K562 (cell line): ENCODE results near the gene LRRC49. TPM values are rescaled to one million over a fixed set of nuclear protein-coding genes. Genes with fewer than 3 reads are reported as not detected.

Experiments
- ATAC-seq: fragments of 200-7000 bp; cut with Tn5 transposase; 3 replicates; pipeline ENCODE4 v1.9.1; 2020; ENCODE audit warnings: moderate library complexity
- BruUV-seq: library from RNA; stranded (reverse); fragments of 400-500 nt; replicated peaks from 2 replicates; lab custom pipeline; 2021; lab: Mats Ljungman, UMichigan
- CTCF ChIA-PET: fragments of 300-600 bp; formaldehyde crosslinking; extraction: SDS; loops from one replicate; lab custom pipeline; 2021; ENCODE audit warnings: low intra/inter-chr PET ratio; lab: Yijun Ruan, JAX
- POLR2A ChIA-PET: fragments of 300-600, 350-650 bp; sonication (Branson Sonifier 250); formaldehyde crosslinking; extraction: SDS; loops from one replicate; lab custom pipeline; 2021; ENCODE audit warnings: antibody characterized with exemption, inconsistent platforms; lab: Yijun Ruan, JAX
- DNase-seq, 4 experiments: peaks; one replicate each; pipeline versions ENCODE4 v3.0.0 to v3.0.0-alpha.2; 2011 to 2018; ENCODE audit warnings: low spot score in 3 of 4, mixed read lengths in 3 of 4; ENCODE audit errors: extremely low read depth in 1 of 4
- FAIRE-seq: peaks from 2 replicates; lab custom pipeline; 2011; peaks lifted over from hg19 to GRCh38; lab: Jason Lieb, UNC
- H2AFZ ChIP-seq: 2 replicates; pipeline ENCODE4 v1.6.0; 2011; ENCODE audit warnings: low read depth, low read length, control low read depth, inconsistent platforms
- H3K27ac ChIP-seq: fragments of 200-600 bp; 3 replicates; pipeline ENCODE4 v1.8.0; 2011; ENCODE audit warnings: low read depth, mild to moderate bottlenecking, control low read depth, inconsistent platforms, low read length, moderate library complexity, mixed read lengths; ENCODE audit errors: extremely low read depth
- H3K27me3 ChIP-seq, 2 experiments: fragments of 300-600 bp in 1 of 2; 2 replicates in 1 of 2; 3 replicates in 1 of 2; pipeline versions ENCODE4 v1.6.0 to v1.8.0; 2011; ENCODE audit warnings: inconsistent platforms in 2 of 2, low read length in 2 of 2, mild to moderate bottlenecking in 1 of 2, mixed read lengths in 1 of 2, moderate library complexity in 1 of 2; ENCODE audit not compliant: control insufficient read depth in 2 of 2, insufficient read depth in 2 of 2
- H3K36me3 ChIP-seq: fragments of 300-600 bp; 3 replicates; pipeline ENCODE4 v1.8.0; 2011; ENCODE audit warnings: mild to moderate bottlenecking, low read length, inconsistent platforms; ENCODE audit not compliant: control insufficient read depth, insufficient read depth
- H3K4me1 ChIP-seq, 2 experiments: fragments of 200-600 bp in 1 of 2; replicated peaks in 1 of 2; 2 replicates in 1 of 2; 3 replicates in 1 of 2; pipeline versions ENCODE4 v1.5.1 to v1.8.0; 2011; ENCODE audit warnings: inconsistent platforms in 2 of 2, low read length in 2 of 2, mild to moderate bottlenecking in 1 of 2, mixed read lengths in 1 of 2, moderate library complexity in 1 of 2; ENCODE audit not compliant: control insufficient read depth in 2 of 2, insufficient read depth in 2 of 2
- H3K4me2 ChIP-seq: 2 replicates; pipeline ENCODE4 v1.6.1; 2011; ENCODE audit warnings: low read length, control low read depth, inconsistent platforms, mixed read lengths; ENCODE audit not compliant: insufficient read depth
- H3K4me3 ChIP-seq: fragments of 200-600 bp; sonication (generic), shearing (Covaris generic); 2 replicates; pipeline ENCODE4 v1.5.1; 2016; ENCODE audit warnings: control low read depth, inconsistent platforms
- H3K79me2 ChIP-seq: fragments of 200-600 bp; 3 replicates; pipeline ENCODE4 v1.8.0; 2011; ENCODE audit warnings: low read length, inconsistent platforms; ENCODE audit not compliant: control insufficient read depth, insufficient read depth
- H3K9ac ChIP-seq, 2 experiments: 2 replicates each; pipeline versions ENCODE4 v1.6.0 to v1.6.1; 2011; ENCODE audit warnings: low read depth in 2 of 2, low read length in 2 of 2, control low read depth in 1 of 2, inconsistent platforms in 1 of 2, mild to moderate bottlenecking in 1 of 2, mixed read lengths in 1 of 2; ENCODE audit not compliant: insufficient read depth in 1 of 2
- H3K9me1 ChIP-seq: one replicate; pipeline ENCODE4 v1.6.0; 2011; ENCODE audit warnings: inconsistent platforms, mild to moderate bottlenecking, low read length, moderate library complexity; ENCODE audit not compliant: control insufficient read depth, insufficient read depth
- H3K9me3 ChIP-seq: replicated peaks from 2 replicates; pipeline ENCODE4 v1.5.1; 2011; ENCODE audit warnings: low read depth, low read length, inconsistent platforms; ENCODE audit not compliant: control insufficient read depth, insufficient read depth
- H4K20me1 ChIP-seq: replicated peaks from 2 replicates; pipeline ENCODE4 v1.6.1; 2011; ENCODE audit warnings: low read length, inconsistent platforms, mixed read lengths; ENCODE audit not compliant: control insufficient read depth, insufficient read depth
- CAMTA2 ChIP-seq: fragments of 250-450 bp; sonication (Bioruptor Pico); conservative IDR thresholded peaks from 2 replicates; pipeline ENCODE4 v1.5.1; 2022
- CHCHD3 ChIP-seq: fragments of 250-450 bp; sonication (Bioruptor Pico); IDR thresholded peaks from 2 replicates; pipeline ENCODE4 v2.1.2; 2022; ENCODE audit warnings: mild to moderate bottlenecking
- NBN ChIP-seq: fragments of 450-650 bp; IDR thresholded peaks from 2 replicates; pipeline ENCODE4 v1.6.1; 2016; ENCODE audit warnings: low read depth, mild to moderate bottlenecking
- PML ChIP-seq: IDR thresholded peaks from 2 replicates; pipeline ENCODE4 v1.6.1; 2012; ENCODE audit warnings: low read length, inconsistent platforms
- SMARCC2 ChIP-seq: fragments of 450-650 bp; IDR thresholded peaks from 2 replicates; pipeline ENCODE4 v1.6.1; 2017; ENCODE audit warnings: antibody characterized with exemption, moderate library complexity, mild to moderate bottlenecking, low read depth
- SMC3 ChIP-seq: conservative IDR thresholded peaks from 2 replicates; pipeline ENCODE4 v1.6.1; 2011; ENCODE audit warnings: low read depth, low read length, improper control_type of control experiment; ENCODE audit not compliant: insufficient read depth
- YY1 ChIP-seq, 3 experiments: IDR thresholded peaks; 2 replicates each; pipeline ENCODE4 v1.6.1; 2011; ENCODE audit warnings: low read length in 2 of 3, mild to moderate bottlenecking in 2 of 3, moderate library complexity in 2 of 3, borderline replicate concordance in 1 of 3, control low read depth in 1 of 3, low read depth in 1 of 3; ENCODE audit not compliant: insufficient read depth in 3 of 3, insufficient replicate concordance in 2 of 3, control insufficient read depth in 1 of 3, insufficient read length in 1 of 3; ENCODE audit errors: extremely low read depth in 1 of 3
- ZNF280A ChIP-seq: fragments of 450-650 bp; IDR thresholded peaks from 2 replicates; pipeline ENCODE4 v1.6.1; 2018; ENCODE audit warnings: mild to moderate bottlenecking, low read depth; ENCODE audit not compliant: partially characterized antibody
- ZNF408 ChIP-seq: fragments of 250-450 bp; sonication (Bioruptor Pico); IDR thresholded peaks from 2 replicates; pipeline ENCODE4 v1.4.0; 2020; ENCODE audit warnings: low read depth, mild to moderate bottlenecking, moderate library complexity
- ZNF507 ChIP-seq: conservative IDR thresholded peaks from 2 replicates; pipeline ENCODE4 v1.6.1; 2017; ENCODE audit warnings: missing genetic modification characterization, missing compliant biosample characterization
- WGBS: fragments of 100-300 bp; shearing (Covaris generic); methylation state at CpG from one replicate; pipeline ENCODE4 v1.1.6; 2016; ENCODE audit warnings: low coverage, mixed read lengths; ENCODE audit not compliant: insufficient coverage; ENCODE audit errors: missing lambda C conversion rate; 5-methylcytosine and 5-hydroxymethylcytosine counted together
- in situ Hi-C: fragments of 300-500 bp; cut with MboI; formaldehyde crosslinking; loops from 4 replicates; pipeline ENCODE4 v1.15.0; 2018; ENCODE audit warnings: inconsistent platforms, mixed read lengths
- intact Hi-C: fragments of 100-400 bp; cut with micrococcal nuclease; formaldehyde crosslinking; loops from 2 replicates; pipeline ENCODE4 v1.14.2; 2022
- polyA plus RNA-seq, 8 experiments: library from polyadenylated mRNA; depleted of rRNA in 4 of 8; stranded (reverse) in 5 of 8; unstranded in 3 of 8; fragments of >200 nt; fragmentation: Nextera tagmentation in 2 of 8; fragmentation: Illumina TruSeq in 1 of 8; extraction: Ambion mirVana in 2 of 8; extraction: Trizol in 1 of 8; gene quantifications; 2 replicates each; pipeline versions ENCODE4 v1.2.1 to v1.2.3, GENCODE V29; 2011 to 2014; ENCODE audit warnings: inconsistent platforms in 1 of 8, missing spikeins in 1 of 8
- total RNA-seq, 7 experiments: library from RNA; depleted of rRNA in 6 of 7; stranded (reverse); fragments of >200 nt in 6 of 7; fragmentation: Illumina TruSeq in 2 of 7; extraction: Trizol in 2 of 7; gene quantifications; 2 replicates each; pipeline versions ENCODE4 v1.2.1 to v1.2.3, GENCODE V29; 2011 to 2021; ENCODE audit warnings: low replicate concordance in 1 of 7
- TF ChIP-seq, protein P1 (sequence below): fragments of 450-650 bp; IDR thresholded peaks from 2 replicates; pipeline ENCODE4 v1.6.1; 2016; ENCODE audit warnings: low read depth

LRRC49 gene
- total and polyA plus RNA-seq, 9 of the 15 experiments (the other 6 are each of a cell fraction or from before 2014, with no cell fraction given): 0.32 TPM; not detected in 8

DNA sequence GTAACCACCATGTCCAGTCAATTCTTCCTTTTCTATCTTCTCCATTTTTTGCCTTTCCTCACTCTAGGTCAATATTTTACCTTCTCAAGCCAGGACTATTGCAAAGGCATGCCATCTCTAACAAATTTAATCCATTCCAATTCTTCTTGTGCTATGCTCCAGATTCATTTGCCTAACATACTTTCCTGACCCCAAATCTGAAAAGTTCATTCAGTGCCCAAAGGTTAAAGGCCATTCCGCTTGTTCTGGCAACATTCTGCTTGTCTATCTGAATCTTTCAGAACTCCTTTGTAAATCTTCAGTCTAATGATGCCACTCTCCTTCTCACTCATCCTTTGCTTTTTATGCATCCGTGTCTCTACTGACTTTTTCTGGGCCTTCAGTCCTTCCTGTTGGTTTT lies 15.9 kb upstream of the LRRC49 start:
- in situ Hi-C loops (no loop called here), intact Hi-C loops (no loop called here)
- Histone ChIP-seq H3K9ac (no peak overlapping the region), H3K4me1 (no peaks in the 10 kb centered on the region), H2AFZ (no peak overlapping the region), H4K20me1 (no peaks in the 10 kb centered on the region), H3K27me3 (no peaks in the 10 kb centered on the region), H3K9me1 (no peaks in the 10 kb centered on the region), H3K4me2 (no peak overlapping the region), H3K4me3 (no peak overlapping the region), H3K9me3 (no peaks in the 10 kb centered on the region), H3K79me2 (no peaks in the 10 kb centered on the region), H3K36me3 (no peaks in the 10 kb centered on the region), H3K27ac (no peak overlapping the region)
- WGBS: 3% methylated on average over 2 of the region's 2 CpGs
- POLR2A ChIA-PET: no interaction called here
- CTCF ChIA-PET: no interaction called here
- FAIRE-seq: no peak
- no peak for DNase-seq
- ATAC-seq: no peak
- no TSS peak for BruUV-seq
- no peak for TF ChIP-seq CHCHD3 (CRISPR knock-in tag)
- TF ChIP-seq ZNF507 (tag): no peak
- no peak for TF ChIP-seq CAMTA2 (CRISPR knock-in tag)
- TF ChIP-seq, protein P1, sequence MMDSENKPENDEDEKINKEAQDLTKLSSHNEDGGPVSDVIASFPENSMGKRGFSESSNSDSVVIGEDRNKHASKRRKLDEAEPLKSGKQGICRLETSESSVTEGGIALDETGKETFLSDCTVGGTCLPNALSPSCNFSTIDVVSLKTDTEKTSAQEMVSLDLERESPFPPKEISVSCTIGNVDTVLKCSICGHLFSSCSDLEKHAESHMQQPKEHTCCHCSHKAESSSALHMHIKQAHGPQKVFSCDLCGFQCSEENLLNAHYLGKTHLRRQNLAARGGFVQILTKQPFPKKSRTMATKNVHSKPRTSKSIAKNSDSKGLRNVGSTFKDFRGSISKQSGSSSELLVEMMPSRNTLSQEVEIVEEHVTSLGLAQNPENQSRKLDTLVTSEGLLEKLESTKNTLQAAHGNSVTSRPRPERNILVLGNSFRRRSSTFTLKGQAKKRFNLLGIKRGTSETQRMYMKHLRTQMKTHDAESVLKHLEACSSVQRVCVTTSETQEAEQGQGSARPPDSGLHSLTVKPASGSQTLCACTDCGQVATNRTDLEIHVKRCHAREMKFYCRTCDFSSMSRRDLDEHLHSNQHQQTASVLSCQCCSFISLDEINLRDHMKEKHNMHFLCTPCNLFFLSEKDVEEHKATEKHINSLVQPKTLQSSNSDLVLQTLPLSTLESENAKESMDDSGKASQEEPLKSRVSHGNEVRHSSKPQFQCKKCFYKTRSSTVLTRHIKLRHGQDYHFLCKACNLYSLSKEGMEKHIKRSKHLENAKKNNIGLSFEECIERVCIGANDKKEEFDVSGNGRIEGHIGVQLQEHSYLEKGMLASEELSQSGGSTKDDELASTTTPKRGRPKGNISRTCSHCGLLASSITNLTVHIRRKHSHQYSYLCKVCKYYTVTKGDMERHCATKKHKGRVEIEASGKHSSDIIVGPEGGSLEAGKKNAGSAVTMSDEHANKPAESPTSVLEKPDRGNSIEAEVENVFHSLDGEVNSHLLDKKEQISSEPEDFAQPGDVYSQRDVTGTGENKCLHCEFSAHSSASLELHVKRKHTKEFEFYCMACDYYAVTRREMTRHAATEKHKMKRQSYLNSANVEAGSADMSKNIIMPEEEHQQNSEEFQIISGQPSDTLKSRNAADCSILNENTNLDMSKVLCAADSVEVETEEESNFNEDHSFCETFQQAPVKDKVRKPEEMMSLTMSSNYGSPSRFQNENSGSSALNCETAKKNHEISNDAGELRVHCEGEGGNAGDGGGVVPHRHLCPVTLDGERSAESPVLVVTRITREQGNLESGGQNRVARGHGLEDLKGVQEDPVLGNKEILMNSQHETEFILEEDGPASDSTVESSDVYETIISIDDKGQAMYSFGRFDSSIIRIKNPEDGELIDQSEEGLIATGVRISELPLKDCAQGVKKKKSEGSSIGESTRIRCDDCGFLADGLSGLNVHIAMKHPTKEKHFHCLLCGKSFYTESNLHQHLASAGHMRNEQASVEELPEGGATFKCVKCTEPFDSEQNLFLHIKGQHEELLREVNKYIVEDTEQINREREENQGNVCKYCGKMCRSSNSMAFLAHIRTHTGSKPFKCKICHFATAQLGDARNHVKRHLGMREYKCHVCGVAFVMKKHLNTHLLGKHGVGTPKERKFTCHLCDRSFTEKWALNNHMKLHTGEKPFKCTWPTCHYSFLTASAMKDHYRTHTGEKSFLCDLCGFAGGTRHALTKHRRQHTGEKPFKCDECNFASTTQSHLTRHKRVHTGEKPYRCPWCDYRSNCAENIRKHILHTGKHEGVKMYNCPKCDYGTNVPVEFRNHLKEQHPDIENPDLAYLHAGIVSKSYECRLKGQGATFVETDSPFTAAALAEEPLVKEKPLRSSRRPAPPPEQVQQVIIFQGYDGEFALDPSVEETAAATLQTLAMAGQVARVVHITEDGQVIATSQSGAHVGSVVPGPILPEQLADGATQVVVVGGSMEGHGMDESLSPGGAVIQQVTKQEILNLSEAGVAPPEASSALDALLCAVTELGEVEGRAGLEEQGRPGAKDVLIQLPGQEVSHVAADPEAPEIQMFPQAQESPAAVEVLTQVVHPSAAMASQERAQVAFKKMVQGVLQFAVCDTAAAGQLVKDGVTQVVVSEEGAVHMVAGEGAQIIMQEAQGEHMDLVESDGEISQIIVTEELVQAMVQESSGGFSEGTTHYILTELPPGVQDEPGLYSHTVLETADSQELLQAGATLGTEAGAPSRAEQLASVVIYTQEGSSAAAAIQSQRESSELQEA: no peak
- no peak for TF ChIP-seq ZNF280A
- no peak for TF ChIP-seq SMARCC2
- TF ChIP-seq SMC3: no peak
- no peak for TF ChIP-seq ZNF408 (CRISPR knock-in tag)
- no peak for TF ChIP-seq YY1 (IDR thresholded peaks at IDR 0.05; ENCODE audit: borderline replicate concordance in 1 of 3, control insufficient read depth in 1 of 3, extremely low read depth in 1 of 3, insufficient read depth in 3 of 3, insufficient read length in 1 of 3, insufficient replicate concordance in 2 of 3, low read depth in 1 of 3, low read length in 2 of 3)
- no peak for TF ChIP-seq NBN
- no peak for TF ChIP-seq PML
